Ovary (tissue), 3 donors: ENCODE data around the gene MMP20.

ENCODE experiments used
- EP300 ChIP-seq: sonication (generic); formaldehyde crosslinking; IDR thresholded peaks from one replicate; pipeline ENCODE4 v1.6.1; 2017; ENCODE audit warnings: antibody characterized with exemption
- POLR2A ChIP-seq: fragments of 450-650 bp; IDR thresholded peaks from one replicate; pipeline ENCODE4 v1.6.1; 2017; ENCODE audit warnings: antibody characterized with exemption, mild to moderate bottlenecking, moderate library complexity
- TF ChIP-seq, protein P1 (sequence below), 3 donors: fragments of 450-650 bp in 2 of 3; fragments of 200-600 bp in 1 of 3; IDR thresholded peaks; one replicate each; pipeline versions ENCODE4 v1.5.1 to v1.8.0; 2016 to 2022; ENCODE audit warnings: antibody characterized with exemption in 3 of 3, mild to moderate bottlenecking in 1 of 3
- donor health status: DM: no; HTN: no; CAD: no.

DNA sequence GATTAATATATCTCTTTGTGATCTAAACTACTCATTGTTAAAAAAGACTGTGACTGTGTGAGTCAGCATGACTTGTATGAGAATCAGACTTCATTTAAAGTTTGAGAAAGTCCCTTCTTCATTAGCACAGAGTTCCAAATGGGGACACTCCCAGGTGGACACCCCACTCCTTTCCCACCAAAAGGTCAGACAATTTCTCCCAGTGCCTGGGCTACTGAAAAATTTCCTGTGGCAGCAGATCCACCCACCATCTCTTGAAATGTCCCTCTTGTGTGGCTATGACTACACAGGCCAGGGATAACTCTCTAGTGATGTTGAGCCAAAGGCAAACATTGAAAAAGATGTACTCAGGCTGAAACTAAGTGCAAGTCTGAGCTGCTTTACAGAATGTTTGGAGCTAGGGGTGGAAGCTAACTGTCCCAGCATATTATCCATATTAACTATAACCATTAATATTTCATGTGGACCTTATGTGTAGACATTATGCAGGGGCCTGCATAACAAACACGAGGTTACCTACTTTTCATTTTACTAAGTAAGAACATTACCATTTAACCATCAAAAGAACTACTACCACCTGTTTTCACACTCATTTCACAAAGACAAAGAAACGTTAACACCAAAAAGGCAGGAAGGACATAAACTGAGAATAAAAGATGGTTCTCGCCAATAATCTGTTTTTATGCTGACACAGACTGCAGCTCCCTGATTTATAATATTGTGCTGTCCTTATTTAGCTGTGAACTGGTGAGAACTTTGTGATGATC lies 44.8 kb downstream of the MMP20 start:
- TF ChIP-seq, protein P1, sequence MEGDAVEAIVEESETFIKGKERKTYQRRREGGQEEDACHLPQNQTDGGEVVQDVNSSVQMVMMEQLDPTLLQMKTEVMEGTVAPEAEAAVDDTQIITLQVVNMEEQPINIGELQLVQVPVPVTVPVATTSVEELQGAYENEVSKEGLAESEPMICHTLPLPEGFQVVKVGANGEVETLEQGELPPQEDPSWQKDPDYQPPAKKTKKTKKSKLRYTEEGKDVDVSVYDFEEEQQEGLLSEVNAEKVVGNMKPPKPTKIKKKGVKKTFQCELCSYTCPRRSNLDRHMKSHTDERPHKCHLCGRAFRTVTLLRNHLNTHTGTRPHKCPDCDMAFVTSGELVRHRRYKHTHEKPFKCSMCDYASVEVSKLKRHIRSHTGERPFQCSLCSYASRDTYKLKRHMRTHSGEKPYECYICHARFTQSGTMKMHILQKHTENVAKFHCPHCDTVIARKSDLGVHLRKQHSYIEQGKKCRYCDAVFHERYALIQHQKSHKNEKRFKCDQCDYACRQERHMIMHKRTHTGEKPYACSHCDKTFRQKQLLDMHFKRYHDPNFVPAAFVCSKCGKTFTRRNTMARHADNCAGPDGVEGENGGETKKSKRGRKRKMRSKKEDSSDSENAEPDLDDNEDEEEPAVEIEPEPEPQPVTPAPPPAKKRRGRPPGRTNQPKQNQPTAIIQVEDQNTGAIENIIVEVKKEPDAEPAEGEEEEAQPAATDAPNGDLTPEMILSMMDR (IDR thresholded peaks at IDR 0.05) = no peak
- no peak for TF ChIP-seq POLR2A
- no peak for TF ChIP-seq EP300
